Measurements from ENCODE around the gene CCAR1. TPM values are rescaled to one million over a fixed set of nuclear protein-coding genes. Genes with fewer than 3 reads are reported as not detected.
"Not testable (repeated sequence)": the region's sequence is repeated elsewhere in the genome, so short reads cannot be mapped to it uniquely, and the experiment has no call there.

Gene CCAR1, protein sequence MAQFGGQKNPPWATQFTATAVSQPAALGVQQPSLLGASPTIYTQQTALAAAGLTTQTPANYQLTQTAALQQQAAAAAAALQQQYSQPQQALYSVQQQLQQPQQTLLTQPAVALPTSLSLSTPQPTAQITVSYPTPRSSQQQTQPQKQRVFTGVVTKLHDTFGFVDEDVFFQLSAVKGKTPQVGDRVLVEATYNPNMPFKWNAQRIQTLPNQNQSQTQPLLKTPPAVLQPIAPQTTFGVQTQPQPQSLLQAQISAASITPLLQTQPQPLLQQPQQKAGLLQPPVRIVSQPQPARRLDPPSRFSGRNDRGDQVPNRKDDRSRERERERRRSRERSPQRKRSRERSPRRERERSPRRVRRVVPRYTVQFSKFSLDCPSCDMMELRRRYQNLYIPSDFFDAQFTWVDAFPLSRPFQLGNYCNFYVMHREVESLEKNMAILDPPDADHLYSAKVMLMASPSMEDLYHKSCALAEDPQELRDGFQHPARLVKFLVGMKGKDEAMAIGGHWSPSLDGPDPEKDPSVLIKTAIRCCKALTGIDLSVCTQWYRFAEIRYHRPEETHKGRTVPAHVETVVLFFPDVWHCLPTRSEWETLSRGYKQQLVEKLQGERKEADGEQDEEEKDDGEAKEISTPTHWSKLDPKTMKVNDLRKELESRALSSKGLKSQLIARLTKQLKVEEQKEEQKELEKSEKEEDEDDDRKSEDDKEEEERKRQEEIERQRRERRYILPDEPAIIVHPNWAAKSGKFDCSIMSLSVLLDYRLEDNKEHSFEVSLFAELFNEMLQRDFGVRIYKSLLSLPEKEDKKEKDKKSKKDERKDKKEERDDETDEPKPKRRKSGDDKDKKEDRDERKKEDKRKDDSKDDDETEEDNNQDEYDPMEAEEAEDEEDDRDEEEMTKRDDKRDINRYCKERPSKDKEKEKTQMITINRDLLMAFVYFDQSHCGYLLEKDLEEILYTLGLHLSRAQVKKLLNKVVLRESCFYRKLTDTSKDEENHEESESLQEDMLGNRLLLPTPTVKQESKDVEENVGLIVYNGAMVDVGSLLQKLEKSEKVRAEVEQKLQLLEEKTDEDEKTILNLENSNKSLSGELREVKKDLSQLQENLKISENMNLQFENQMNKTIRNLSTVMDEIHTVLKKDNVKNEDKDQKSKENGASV
- total RNA-seq (2014; rRNA removed; shearing (Covaris generic)): 51.0 and 62.5 TPM in 2 replicates

DNA sequence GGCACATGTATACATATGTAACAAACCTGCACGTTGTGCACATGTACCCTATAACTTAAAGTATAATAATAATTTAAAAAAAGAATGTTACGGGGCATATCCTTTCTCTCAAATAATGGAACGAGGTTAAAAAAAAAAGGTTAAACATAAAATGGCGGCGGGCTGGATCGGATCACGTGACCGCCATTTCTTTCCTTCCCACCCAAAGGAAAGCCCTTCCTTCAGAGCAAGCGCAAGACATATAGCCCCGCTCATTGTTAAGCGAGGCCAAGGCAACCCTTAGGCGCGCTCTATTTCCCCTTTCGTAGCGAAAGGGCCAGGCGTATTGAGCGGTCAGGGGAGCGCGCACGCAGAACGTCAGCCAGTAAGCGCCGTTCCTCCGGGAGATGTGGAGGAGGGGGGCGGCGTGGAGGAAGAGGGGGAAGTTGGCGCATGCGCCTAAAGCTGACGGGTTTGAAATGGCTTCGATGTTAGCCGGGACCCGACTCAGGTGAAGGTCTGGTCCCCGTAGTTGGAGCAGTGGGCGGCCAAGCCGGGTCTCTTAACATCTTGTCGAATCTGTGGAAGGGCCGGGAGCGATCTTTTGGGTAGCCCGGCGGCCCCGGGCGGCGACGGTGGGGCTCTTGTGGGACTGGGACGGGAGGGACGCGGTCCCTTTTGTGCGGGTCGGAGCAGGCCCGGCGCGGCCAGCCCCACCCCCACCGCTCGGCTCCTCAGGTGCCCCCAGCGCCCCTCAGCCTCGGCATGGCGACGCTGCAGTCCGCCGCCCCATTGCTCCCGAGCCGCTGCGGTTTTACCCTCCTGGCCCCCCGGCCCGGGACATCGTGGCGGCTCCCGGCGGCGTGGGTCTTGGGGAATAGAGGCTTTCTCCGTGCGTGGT, at the start of gene CCAR1:
Gene CCAR1, plus strand, starts transcription at position 447 of the 880 bp plus-strand sequence. CDS start 1,266 bp downstream, outside the sequence.
- peak; percentile 97 for DNase-seq (ENCODE audit: low spot score)

DNA sequence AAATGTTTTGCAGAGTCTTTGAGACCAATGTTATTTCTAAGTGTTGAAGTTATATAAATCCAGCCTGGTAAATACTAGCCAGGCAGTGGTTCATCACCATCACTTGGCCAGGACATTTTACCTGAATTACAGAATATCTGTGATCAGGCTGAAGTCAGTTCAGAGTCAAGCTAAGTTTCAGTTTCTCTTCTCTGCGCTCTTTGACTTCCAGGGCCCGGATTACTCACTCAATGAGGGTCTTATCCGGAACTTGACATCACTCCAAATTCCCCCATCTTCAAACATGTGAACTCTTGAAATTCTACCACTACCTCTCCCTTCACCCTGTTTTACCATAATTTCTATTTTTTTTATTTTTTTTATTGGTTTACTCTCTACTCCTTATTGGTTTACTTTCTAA, 36.6 kb upstream of the CCAR1 start:
- no peak for DNase-seq (ENCODE audit: low spot score)

DNA sequence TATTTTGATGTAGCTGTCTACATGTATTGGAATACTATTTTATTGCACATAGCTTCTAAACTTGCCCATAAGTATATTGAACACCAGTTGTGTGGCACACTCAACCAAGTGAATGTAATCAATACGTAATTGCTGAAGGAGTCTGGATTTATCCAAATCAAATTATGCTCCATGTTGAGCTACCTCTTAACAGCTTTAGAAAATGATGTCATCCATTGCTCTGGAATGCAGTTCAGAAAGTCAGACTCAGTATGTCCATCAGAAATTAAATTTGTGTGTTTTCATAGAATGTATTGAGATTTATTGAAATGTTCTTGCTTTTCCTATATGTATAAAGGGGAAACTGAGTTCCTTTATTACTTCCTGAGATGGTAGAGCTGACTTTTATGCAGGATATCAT, 25.0 kb upstream of the CCAR1 start:
- no peak for DNase-seq (ENCODE audit: low spot score)

DNA sequence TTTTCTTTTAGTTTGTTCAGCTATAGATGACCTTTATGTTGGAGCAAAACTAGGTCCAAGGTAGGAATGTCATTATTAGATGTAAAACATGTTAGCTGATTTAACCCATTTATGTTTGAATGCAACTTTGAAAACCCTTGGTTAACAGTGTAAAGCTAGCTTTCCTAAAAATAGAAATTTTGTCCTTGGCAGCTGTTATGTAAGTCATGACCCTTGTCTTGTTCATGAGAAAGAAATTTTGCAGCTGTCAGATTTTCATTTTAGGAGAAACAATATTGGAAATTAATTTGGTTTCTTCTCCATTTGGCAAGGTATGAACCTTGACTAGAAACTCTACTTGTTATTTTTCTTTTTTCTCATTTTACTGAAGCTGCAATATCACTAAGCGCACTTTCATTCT, 23.9 kb upstream of the CCAR1 start:
- no peak for DNase-seq (ENCODE audit: low spot score)

DNA sequence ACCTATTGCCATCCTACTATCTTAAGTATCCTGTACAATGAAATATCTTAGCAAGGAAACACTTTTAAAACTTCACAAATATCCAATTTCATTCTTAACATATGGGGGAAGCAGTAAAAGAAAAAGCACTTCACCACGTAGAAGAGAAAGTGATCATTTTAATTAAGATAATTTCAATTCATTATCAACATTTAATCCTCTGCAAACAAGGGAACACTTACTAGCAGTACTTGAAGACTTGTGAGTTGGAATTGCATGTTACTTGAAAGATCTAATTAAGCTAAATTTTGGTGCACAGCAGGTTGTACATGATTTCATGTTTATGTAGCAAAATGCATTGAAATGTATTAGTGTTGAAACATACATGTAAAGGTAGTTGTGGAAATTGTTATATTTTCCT, 20.8 kb upstream of the CCAR1 start:
- DNase-seq (ENCODE audit: low spot score): no peak

DNA sequence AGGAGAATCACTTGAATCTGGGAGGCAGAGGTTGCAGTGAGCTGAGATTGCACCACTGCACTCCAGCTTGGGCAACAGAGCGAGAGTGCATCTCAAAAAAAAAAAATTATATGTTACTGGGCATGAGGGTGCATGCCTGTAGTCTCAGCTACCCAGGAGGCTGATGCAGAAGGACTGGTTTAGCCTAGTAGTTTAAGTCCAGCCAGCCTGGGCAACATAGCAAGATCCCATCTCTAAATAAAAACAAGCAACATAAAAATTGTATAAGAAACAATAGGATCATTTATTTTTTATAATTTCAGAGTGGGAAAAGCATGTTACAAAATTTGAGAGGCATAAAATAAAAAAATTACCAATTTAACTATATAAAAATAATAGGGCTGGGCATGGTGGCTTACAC, 15.5 kb upstream of the CCAR1 start:
- DNase-seq (ENCODE audit: low spot score): no peak

DNA sequence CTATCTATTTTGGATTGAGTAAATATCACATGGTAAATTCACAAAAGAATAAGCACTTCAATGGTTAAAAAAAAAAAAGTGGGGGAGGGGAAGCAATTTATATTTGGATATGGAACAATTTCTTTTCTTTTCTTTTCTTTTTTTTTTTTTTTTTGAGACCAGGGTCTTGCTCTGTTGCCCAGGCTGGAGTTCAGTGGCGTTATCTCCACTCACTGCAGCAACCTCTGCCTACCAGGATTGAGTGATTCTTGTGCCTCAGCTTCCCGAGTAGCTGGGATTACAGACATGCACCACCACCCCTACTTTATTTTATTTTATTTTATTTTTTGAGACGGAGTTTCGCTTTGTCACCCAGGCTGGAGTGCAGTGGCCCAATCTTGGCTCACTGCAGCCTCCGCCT, 12.1 kb upstream of the CCAR1 start:
- not testable (repeated sequence) for DNase-seq (ENCODE audit: low spot score)

DNA sequence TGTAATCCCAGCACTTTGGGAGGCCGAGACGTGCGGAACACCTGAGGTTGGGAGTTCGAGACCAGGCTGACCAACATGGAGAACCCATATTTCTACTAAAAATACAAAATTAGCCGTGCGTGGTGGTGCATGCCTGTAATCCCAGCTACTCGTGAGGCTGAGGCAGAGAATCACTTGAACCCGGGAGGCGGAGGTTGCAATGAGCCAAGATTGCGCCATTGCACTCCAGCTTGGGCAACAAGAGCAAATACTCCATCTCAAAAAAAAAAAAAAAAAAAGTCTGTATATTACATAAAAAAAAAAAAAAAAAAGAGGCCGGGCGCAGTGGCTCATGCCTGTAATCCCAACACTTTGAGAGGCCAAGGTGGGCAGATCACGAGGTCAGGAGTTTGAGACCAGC, 8.0 kb upstream of the CCAR1 start:
- DNase-seq (ENCODE audit: low spot score): not testable (repeated sequence)

DNA sequence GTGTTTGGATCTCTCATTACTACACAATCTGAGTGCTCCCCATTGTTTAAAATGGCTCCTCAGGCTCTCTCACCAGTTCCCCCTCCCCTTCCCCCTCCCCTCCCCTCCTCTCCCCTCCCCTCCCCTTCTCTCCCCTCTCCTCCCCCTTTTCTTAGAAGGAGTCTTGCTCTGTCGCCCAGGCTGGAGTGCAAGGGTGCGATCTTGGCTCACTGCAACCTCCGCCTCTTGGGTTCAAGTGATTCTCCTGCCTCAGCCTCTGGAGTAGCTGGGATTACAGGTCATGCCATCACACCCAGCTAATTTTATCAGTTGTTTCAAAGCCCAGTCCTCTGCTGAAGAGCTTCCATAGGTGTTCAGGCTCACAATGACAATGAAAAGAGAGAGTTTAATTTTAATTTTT, 3.6 kb upstream of the CCAR1 start:
- DNase-seq (ENCODE audit: low spot score): no peak

DNA sequence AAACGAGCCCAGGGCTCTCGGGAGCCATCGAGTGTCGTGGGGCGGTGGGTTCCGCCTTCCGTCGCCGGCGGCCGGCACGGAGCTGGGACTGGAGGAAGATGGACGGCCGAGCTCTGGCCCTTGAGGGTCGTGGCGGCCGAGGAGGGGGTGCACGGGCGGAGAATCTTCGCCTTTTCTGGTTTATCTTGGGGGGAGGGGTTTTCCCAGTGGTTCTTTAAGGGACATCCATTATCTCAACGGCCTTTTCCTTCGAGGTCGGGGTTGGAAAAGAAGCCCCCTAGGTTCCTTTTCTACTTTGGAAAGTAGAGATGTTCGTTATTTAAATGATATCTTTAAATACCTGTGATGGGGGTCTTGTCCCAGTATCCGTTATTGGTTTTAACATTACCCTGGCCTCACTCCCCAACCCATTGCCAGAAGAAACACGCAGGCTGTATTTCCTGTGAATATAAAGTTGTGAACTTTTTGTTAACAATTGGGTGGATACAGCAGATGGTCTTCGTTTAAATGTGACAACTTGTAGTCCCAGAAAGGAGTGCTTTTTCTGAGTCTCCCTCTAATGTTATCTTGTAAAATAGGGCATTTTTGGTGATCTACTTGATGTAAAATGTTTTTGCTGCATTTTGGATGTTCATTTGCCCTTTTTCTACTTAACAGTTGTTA, 765 bp downstream of the CCAR1 start:
- DNase-seq (ENCODE audit: low spot score): peak; percentile 5

DNA sequence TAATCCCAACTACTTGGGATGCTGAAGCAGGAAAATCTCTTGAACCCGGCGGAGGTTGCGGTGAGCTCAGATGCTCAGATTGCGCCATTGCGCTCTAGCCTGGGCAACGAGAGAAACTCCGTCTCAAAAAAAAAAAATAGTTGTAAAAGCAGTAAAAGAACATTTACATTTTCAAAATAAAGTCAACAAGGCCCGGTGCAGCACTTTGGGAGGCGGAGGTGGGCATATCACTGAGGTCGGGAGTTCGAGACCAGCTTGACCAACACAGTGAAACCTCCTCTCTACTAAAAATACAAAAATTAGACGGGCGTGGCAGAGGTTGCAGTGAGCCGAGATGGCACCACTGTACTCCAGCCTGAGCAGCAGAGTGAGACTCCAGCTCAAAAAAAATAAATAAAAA, 4.0 kb downstream of the CCAR1 start:
- no peak for DNase-seq (ENCODE audit: low spot score)

DNA sequence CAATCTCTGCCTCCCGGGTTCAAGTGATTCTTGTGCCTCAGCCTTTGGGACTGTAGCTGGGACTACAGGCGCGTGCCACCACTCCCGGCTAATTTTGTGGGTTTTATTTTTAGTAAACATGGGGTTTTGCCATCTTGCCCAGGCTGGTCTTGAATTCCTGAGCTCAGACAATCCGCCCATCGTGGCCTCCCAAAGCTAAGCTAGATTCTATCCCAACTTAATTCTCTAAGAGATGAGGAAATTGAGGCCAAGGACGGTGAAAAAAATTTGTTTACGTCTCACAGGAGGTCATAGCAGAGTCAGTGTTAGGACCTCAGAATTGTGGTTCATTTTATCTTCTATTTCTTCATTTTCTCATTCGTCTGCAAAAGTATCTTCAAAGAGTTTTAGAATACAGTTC, 6.1 kb downstream of the CCAR1 start:
- DNase-seq (ENCODE audit: low spot score): no peak

DNA sequence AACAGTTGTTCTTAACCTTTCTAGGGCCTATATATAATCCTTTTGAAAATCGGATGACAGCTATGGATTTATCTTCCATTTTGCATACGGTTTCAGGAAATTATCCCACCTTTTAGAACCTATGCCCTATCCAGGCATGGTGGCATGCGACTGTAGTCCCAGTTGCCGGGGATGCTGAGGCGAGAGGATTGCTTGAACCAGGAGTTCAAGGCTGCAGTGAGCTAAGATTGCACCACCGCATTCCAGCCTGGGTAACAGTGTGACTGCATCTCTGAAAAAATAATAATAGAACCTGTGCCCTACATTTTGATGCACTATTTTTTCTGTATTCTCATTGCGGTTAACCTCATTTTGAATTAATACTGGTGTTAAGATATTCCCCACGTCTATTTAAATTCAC, 11.6 kb downstream of the CCAR1 start:
- DNase-seq (ENCODE audit: low spot score): no peak

DNA sequence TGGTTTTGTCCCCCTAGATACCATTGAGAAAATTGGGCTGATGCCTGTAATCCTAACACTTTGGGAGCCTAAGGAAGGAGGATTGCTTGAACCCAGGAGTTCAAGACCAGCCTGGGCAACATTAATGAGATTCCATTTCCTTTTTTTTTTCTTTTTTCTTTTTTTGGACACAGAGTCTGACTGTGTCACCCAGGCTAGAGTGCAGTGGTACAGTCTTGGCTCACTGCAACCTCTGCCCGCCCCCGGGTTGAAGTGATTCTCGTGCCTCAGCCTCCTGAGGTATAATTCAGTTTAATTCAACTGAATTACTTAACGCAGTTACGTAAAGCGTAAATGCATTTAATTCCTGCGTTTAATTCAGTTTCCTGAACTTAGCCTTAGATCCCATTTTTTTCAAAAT, 13.3 kb downstream of the CCAR1 start:
- no peak for DNase-seq (ENCODE audit: low spot score)

DNA sequence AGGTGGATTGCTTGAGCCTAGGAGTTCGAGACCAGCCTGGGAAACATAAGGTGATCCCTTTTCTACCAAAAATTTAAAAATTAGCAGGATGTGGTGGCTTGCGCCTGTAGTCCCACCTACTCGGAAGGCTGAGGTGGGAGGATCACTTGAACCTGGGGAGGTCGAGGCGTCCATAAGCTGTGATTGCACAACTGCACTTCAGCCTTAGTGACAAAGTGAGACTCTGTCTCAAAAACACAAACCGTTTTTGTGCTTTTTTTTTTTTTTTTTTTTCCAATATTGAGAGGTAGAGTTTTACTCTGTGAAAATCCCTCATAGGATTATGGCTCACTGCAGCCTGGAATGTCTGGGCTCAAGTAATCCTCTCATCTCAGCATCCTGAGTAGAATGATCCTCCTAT, 14.1 kb downstream of the CCAR1 start:
- DNase-seq (ENCODE audit: low spot score): no peak

DNA sequence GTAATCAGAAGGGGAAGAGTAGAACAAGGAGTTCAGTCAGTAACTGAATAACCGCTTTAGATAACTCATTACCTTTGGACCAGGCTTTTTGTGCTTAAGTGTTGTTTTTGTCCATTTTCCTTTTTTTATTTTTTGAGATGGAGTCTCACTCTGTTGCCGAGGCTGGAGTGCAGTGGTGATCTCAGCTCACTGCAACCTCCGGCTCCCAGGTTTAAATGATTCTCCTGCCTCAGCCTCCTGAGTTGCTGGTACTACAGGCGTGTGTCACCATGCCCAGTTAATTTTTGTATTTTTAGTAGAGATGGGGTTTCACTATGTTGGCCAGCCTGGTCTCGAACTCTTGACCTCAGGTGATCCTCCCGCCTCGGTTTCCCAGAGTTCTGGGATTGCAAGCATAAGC, 14.7 kb downstream of the CCAR1 start:
- DNase-seq (ENCODE audit: low spot score): not testable (repeated sequence)

DNA sequence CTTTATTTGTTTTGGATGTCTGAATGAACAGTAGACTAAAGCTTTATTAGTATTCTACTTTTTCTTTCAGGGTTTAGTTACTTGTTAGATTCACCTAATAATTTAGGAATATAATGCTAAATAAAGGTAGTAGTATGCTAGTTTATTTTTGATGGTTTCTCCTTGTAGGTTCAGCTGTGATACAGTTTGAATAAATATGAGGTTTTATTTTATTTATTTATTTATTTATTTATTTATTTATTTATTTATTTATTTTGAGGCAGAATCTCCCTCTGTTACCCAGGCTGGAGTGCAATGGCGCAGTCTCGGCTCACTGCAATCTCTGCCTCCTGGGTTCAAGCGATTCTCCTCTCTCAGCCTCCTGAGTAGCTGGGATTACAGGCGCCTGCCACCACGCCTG, 19.6 kb downstream of the CCAR1 start:
- not testable (repeated sequence) for DNase-seq (ENCODE audit: low spot score)

DNA sequence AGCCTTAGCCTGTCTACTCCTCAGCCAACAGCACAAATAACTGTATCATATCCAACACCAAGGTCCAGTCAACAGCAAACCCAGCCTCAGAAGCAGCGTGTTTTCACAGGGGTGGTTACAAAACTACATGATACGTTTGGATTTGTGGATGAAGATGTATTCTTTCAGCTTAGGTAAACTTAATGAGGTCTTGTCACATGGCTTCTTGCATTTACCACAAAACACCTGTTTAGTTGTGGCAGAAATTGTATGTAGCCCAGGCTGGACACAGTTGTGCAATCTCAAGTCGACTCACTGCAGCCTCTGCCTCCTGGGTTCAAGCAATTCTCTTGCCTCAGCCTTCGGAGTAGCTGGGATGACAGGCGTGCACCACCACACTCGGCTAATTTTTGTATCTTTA, 21.4 kb downstream of the CCAR1 start:
- no peak for DNase-seq (ENCODE audit: low spot score)

DNA sequence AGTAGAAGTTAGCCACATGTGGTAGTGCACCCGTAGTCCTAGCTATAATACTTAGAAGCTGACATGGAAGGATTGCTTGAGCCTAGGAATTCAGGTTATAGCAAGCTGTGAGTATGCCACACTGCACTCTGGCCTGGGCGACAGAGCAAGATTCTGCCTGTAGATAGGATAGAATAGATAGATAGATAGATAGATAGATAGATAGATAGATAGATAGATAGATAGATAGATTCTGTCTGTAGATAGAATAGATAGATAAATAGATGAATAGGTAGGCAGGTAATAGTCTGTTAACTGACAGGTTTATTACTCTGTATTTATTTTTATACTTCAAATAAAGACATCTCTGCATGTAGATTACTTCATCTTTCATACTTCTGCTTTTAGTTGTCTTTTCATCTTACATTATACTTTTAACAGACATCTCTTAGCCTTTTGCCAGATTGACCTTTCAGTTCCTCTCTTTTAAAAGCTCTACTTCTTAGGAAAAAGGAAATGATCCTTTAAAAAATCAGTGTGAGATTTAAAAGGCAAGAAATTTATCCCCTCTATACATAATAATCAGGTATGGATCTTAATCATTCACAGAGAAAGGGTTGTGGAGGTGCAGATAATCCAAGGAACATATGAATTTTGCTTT, 31.8 kb downstream of the CCAR1 start:
- DNase-seq (ENCODE audit: low spot score): no peak

DNA sequence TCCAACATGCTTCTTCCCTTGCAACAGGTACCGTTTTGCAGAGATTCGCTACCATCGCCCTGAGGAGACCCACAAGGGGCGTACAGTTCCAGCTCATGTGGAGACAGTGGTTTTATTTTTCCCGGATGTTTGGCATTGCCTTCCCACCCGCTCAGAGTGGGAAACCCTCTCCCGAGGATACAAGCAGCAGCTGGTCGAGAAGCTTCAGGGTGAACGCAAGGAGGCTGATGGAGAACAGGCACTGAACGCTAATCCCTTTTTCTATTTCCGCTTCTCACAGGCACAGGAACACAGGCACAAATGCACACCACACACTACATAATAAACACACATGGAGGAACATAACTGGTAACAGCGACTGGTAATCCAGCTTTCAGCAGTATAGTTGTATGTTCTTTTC, 35.2 kb downstream of the CCAR1 start:
- no peak for DNase-seq (ENCODE audit: low spot score)
